ENCODE measurements around the gene DHRS3. TPM values are rescaled to one million over a fixed set of nuclear protein-coding genes. Genes with fewer than 3 reads are reported as not detected.

DHRS3 gene
- total and polyA plus RNA-seq, 2 of the 13 experiments (the other 11 are each of a cell fraction or from before 2014, with no cell fraction given), result 48.5 to 90.5 TPM

- TF ChIP-seq DZIP1 (CRISPR knock-in tag; IDR thresholded peaks at IDR 0.05), result 0 out of 2 replicates have a peak, but pooled peaks have one; percentile 66
- TF ChIP-seq YEATS4 (CRISPR knock-in tag; IDR thresholded peaks at IDR 0.05; ENCODE audit: borderline replicate concordance), result peak; percentile 52; the same call in 1 of the 2 replicates
- TF ChIP-seq, protein P1, sequence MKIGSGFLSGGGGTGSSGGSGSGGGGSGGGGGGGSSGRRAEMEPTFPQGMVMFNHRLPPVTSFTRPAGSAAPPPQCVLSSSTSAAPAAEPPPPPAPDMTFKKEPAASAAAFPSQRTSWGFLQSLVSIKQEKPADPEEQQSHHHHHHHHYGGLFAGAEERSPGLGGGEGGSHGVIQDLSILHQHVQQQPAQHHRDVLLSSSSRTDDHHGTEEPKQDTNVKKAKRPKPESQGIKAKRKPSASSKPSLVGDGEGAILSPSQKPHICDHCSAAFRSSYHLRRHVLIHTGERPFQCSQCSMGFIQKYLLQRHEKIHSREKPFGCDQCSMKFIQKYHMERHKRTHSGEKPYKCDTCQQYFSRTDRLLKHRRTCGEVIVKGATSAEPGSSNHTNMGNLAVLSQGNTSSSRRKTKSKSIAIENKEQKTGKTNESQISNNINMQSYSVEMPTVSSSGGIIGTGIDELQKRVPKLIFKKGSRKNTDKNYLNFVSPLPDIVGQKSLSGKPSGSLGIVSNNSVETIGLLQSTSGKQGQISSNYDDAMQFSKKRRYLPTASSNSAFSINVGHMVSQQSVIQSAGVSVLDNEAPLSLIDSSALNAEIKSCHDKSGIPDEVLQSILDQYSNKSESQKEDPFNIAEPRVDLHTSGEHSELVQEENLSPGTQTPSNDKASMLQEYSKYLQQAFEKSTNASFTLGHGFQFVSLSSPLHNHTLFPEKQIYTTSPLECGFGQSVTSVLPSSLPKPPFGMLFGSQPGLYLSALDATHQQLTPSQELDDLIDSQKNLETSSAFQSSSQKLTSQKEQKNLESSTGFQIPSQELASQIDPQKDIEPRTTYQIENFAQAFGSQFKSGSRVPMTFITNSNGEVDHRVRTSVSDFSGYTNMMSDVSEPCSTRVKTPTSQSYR (CRISPR knock-in tag; IDR thresholded peaks at IDR 0.05; ENCODE audit: borderline replicate concordance), result peak; percentile 32; the same call in 1 of the 2 replicates
- TF ChIP-seq ZNF768 (CRISPR knock-in tag; IDR thresholded peaks at IDR 0.05), result peak; percentile 99
- TF ChIP-seq MED13 (CRISPR knock-in tag; IDR thresholded peaks at IDR 0.05), result 0 out of 2 replicates have a peak, but pooled peaks have one; percentile 8
- TF ChIP-seq, protein P2, sequence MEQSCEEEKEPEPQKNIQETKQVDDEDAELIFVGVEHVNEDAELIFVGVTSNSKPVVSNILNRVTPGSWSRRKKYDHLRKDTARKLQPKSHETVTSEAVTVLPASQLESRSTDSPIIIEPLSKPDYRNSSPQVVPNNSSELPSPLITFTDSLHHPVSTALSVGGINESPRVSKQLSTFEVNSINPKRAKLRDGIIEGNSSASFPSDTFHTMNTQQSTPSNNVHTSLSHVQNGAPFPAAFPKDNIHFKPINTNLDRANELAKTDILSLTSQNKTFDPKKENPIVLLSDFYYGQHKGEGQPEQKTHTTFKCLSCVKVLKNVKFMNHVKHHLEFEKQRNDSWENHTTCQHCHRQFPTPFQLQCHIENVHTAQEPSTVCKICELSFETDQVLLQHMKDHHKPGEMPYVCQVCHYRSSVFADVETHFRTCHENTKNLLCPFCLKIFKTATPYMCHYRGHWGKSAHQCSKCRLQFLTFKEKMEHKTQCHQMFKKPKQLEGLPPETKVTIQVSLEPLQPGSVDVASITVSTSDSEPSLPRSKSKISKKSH (CRISPR knock-in tag; IDR thresholded peaks at IDR 0.05; ENCODE audit: borderline replicate concordance), result 0 out of 2 replicates have a peak, but pooled peaks have one; percentile 7
- no peak for TF ChIP-seq CHD2 (IDR thresholded peaks at IDR 0.05; ENCODE audit: low read depth, low read length)
- TF ChIP-seq SMARCE1 (IDR thresholded peaks at IDR 0.05; ENCODE audit: borderline replicate concordance), result no peak
Measured at GRCh38 chr1:12540580-12541273, 77.3 kb downstream of the DHRS3 start (continued).
